Peyer's patch (tissue), 4 donors: ENCODE results near the gene LY86.

ENCODE experiments used
- CTCF ChIP-seq, 6 experiments: fragments of 450-650 bp in 4 of 6; fragments of 200-600 bp in 2 of 6; sonication (generic) in 1 of 6; IDR thresholded peaks; one replicate each; pipeline ENCODE4 v1.5.1; 2017 to 2019; ENCODE audit warnings: antibody characterized with exemption in 6 of 6, mild to moderate bottlenecking in 3 of 6, moderate library complexity in 1 of 6
- POLR2A ChIP-seq, 2 donors: fragments of 450-650 bp; IDR thresholded peaks; one replicate each; pipeline ENCODE4 v1.5.1; 2017; ENCODE audit warnings: antibody characterized with exemption in 2 of 2, mild to moderate bottlenecking in 2 of 2, moderate library complexity in 2 of 2

DNA sequence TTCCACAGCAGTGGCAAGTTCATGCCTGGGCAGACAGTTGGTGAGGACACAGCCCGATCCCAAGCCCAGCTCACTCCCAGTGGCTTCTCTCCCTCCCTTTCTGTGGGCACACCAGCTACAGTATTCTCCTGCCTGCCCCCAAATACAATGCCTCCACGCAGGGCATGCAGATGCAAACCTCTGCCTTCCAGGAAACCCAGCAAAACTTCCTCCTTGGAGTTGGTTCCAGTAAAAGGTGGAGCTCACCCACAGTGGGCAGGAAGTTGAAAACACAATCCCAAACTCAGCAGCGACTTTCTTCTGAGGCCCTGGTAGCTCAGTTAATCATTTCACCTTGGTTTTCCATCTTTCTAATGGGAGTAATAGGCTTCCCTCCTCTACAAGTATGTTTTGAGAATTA is 93.7 kb downstream of the LY86 start:
- TF ChIP-seq CTCF (IDR thresholded peaks at IDR 0.05) (no peak), POLR2A (IDR thresholded peaks at IDR 0.05) (no peak)
